Measurements from ENCODE around the gene MAGEA9B. TPM values are rescaled to one million over a fixed set of nuclear protein-coding genes. Genes with fewer than 3 reads are reported as not detected.
A peak's percentile ranks its signal among the peaks of the same experiment; 100 is the strongest.
"Not testable (repeated sequence)": the region's sequence is repeated elsewhere in the genome, so short reads cannot be mapped to it uniquely, and the experiment has no call there.

The MAGEA9B gene
- total RNA-seq = not detected

- H3K27me3 ChIP-seq; H3K36me3 ChIP-seq; DNase-seq; H3K9me3 ChIP-seq; in situ Hi-C loops (cut with MboI; ENCODE audit: low sequenced_read_pairs in 4 of 4); H3K4me3 ChIP-seq; intact Hi-C loops (cut with DNase I; ENCODE audit: low total_unique reads); ATAC-seq; H3K4me1 ChIP-seq; H3K27ac ChIP-seq: not testable (repeated sequence)
Measured at GRCh38 chrX:149587359-149587758, at the start of gene MAGEA9B. Gene MAGEA9B, minus strand, starts transcription at chrX:149587459. Its CDS starts 4,280 bp downstream, at chrX:149583179.

DNA sequence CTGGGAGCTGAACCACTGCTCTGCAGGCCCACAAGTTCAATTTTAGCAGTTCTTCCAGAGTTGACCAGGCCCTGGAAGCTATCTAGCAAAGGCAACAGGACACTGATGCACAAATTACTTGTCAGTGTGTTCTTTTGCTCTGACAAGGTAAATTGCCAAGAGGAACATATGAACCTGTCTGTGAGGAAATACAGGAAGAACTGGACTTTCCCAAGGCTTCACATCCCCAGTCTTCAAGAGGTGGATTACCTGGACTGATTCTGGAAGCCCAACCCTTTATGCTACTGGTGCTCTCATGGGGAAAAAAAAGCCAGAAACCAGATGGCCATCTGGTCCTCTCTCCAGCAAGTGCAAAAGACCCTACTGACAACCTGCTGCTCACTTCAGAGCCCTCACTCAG is 46.3 kb upstream of the MAGEA9B start:
- Histone ChIP-seq H3K27ac (no peak overlapping the region), H3K36me3 (no peaks in the 10 kb centered on the region), H3K4me3 (no peak overlapping the region), H3K4me1 (peaks cover 12 to 13% of the 10 kb centered on the region in 2 donors), H3K27me3 (no peaks in the 10 kb centered on the region), H3K9me3 (no peaks in the 10 kb centered on the region)
- ATAC-seq (no peak), DNase-seq (no peak)
- TF ChIP-seq POLR2A (IDR thresholded peaks at IDR 0.05) = no peak
- intact Hi-C loops (cut with DNase I; ENCODE audit: low total_unique reads) = loop anchor here (10.0 kb wide), 1 partner anchor 1761 kb away; the partner anchor contains the start of gene VMA21
- in situ Hi-C loops (cut with MboI; ENCODE audit: low sequenced_read_pairs in 4 of 4) = loop anchor here in 1 of 4 donors (25.0 kb wide), 1 partner anchor 1721 kb away; the partner anchor contains the start of gene FMR1

DNA sequence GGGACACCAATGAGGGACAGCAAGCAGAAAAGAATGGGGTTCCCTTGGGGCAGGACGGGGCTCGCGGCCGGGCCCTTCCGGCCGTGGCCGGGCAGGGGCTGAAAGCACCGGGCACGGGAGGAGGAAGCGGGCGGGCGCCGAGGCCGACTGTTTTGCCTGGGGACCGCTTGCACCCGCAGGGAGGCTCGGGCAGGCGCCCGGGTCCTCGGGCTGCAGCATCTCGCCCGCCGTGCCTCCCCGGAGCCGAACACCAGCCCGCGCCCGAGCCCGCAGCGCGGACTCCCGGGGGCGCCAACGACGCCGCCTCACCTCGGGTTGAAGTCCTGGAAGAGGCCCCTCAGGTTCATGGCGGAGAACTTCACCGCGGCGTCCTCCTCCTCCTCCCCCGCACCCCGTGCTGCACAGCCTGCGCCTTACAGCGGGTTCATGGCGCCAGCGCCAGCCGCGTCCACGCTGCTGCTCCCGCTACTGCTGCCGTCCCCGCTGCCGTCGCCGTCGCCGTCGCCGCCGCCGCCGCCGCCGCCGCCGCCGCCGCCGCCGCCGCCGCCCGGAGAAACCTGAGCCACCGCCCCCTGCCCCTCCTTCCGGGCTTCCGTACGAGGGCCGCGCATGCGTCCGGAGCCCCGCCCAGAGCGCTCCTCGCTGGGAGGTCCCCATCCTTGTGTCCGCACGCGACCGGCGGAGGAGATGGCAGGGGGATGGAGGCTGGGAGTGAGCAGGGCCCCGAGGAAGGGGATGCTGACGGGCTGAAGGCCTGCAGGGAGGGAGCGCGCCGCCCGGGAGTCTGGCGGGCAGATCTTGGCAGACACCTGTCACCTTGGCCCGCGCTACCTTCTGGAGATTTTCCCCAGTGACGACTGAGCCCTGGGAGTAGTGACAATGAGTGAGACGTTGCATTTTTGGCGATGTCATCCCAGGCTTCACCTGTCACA is 44.2 kb upstream of the MAGEA9B start, which contains the start of gene TMEM185A:
Gene TMEM185A (minus strand): TSS at position 559 of the 932 bp plus-strand sequence. CDS start 212 bp downstream, at position 347.
- ATAC-seq (peak; percentile 70 to 73), DNase-seq (peak; percentile 48 to 55)
- H3K27me3 ChIP-seq = no peaks in the 10 kb centered on the region
- in situ Hi-C loops (cut with MboI; ENCODE audit: low sequenced_read_pairs in 4 of 4) = loop anchor here in 1 of 4 donors (25.0 kb wide), 1 partner anchor 1719 kb away; the partner anchor contains the start of gene FMR1
- no peaks in the 10 kb centered on the region for H3K36me3 ChIP-seq
- H3K4me3 ChIP-seq = peak within 1 kb of the TSS; percentile 63 to 73 (median 66)
- no peaks in the 10 kb centered on the region for H3K9me3 ChIP-seq
- peak within 1 kb of the TSS; percentile 70 to 82 (median 76) for H3K27ac ChIP-seq
- peaks cover 12 to 15% of the 10 kb centered on the region in 2 donors for H3K4me1 ChIP-seq
- intact Hi-C loops (cut with DNase I; ENCODE audit: low total_unique reads) = loop anchor here (10.0 kb wide), 1 partner anchor 1763 kb away; the partner anchor contains the start of gene VMA21
- TF ChIP-seq, protein P1, sequence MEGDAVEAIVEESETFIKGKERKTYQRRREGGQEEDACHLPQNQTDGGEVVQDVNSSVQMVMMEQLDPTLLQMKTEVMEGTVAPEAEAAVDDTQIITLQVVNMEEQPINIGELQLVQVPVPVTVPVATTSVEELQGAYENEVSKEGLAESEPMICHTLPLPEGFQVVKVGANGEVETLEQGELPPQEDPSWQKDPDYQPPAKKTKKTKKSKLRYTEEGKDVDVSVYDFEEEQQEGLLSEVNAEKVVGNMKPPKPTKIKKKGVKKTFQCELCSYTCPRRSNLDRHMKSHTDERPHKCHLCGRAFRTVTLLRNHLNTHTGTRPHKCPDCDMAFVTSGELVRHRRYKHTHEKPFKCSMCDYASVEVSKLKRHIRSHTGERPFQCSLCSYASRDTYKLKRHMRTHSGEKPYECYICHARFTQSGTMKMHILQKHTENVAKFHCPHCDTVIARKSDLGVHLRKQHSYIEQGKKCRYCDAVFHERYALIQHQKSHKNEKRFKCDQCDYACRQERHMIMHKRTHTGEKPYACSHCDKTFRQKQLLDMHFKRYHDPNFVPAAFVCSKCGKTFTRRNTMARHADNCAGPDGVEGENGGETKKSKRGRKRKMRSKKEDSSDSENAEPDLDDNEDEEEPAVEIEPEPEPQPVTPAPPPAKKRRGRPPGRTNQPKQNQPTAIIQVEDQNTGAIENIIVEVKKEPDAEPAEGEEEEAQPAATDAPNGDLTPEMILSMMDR (IDR thresholded peaks at IDR 0.05 in 4 of 5, conservative IDR thresholded peaks at IDR 0.05 in 1 of 5) = no peak
- peak; percentile 10 to 28 for TF ChIP-seq POLR2A (IDR thresholded peaks at IDR 0.05)

DNA sequence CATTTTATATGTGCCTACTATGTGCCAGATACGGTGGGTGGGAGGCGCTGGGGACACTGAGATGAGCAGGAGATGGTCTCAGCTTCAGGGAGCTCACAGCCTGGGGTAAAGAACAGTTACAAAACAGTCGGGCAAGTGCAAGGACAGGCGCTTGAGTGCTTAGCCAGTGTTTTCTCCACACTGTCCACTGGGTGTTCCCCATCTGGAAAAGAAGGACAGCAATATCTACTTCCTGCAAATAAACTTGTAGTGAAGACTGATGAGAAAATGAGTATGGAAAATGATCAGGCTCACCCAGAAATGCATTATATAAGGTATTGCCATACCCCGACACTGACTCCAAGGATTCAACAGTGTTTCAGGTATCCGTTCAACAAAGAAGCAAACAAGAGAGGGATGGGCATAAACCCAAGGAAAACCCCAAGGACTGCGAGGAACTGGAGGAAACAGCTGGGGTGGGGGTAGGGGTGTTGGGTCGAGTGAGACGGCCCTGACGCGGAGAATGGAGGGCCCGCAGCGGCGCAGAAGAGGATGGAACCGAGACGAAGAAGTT is 43.5 kb upstream of the MAGEA9B start:
- Histone ChIP-seq H3K4me3 (peak overlapping the region; percentile 63 to 73 (median 66)), H3K4me1 (peaks cover 12 to 15% of the 10 kb centered on the region in 2 donors), H3K36me3 (no peaks in the 10 kb centered on the region), H3K27me3 (no peaks in the 10 kb centered on the region), H3K27ac (peak overlapping the region; percentile 70 to 82 (median 76)), H3K9me3 (no peaks in the 10 kb centered on the region)
- TF ChIP-seq, protein P1 (IDR thresholded peaks at IDR 0.05 in 4 of 5, conservative IDR thresholded peaks at IDR 0.05 in 1 of 5) = peak in 1 of 5 experiments; percentile 22
- TF ChIP-seq POLR2A (IDR thresholded peaks at IDR 0.05) = no peak
- peak; percentile 76 to 88 for ATAC-seq
- peak; percentile 9 to 23 for DNase-seq
- in situ Hi-C loops (cut with MboI; ENCODE audit: low sequenced_read_pairs in 4 of 4) = loop anchor here in 1 of 4 donors (25.0 kb wide), 1 partner anchor 1718 kb away; the partner anchor contains the start of gene FMR1
- intact Hi-C loops (cut with DNase I; ENCODE audit: low total_unique reads) = loop anchor here (10.0 kb wide), 1 partner anchor 1764 kb away; the partner anchor contains the start of gene VMA21

DNA sequence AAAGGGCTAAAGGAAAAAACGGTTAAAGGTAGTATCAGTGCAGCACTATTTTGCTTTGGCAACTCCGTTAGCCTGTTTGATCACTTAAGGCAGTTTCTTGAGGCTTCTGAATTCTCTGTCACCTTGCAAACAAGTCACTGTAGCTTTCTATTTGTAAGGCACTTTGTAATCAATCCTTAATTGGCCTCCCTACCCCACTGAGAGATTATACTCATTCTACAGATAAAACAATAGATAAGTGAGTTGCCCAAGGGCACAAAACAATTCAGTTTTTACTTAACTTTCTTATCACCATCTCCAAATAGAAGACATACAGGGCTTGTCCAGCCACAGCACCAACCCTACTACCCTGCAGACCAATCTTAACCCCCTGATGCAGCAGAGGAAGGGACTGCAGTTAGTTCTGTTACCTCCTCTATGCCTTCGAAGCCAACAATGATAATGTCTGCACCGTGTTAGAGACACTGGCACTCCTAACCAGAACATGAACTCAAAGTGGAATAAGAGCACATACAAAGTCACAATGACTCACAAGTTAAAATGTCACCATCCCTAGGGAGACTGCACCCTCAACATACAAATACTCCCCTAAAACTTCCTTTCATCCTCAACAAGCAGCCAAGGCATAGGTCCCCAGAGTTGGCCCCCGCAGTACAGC is 42.6 kb upstream of the MAGEA9B start:
- H3K36me3 ChIP-seq = no peaks in the 10 kb centered on the region
- DNase-seq = no peak
- H3K4me1 ChIP-seq = peaks cover 12 to 15% of the 10 kb centered on the region in 2 donors
- peak overlapping the region in 3 of 4 donors; percentile 75 to 82 (median 76) for H3K27ac ChIP-seq
- TF ChIP-seq POLR2A (IDR thresholded peaks at IDR 0.05) = no peak
- TF ChIP-seq, protein P1 (IDR thresholded peaks at IDR 0.05 in 4 of 5, conservative IDR thresholded peaks at IDR 0.05 in 1 of 5) = no peak
- in situ Hi-C loops (cut with MboI; ENCODE audit: low sequenced_read_pairs in 4 of 4) = loop anchor here in 1 of 4 donors (25.0 kb wide), 1 partner anchor 1718 kb away; the partner anchor contains the start of gene FMR1
- peak overlapping the region in 2 of 4 donors; percentile 63 to 73 for H3K4me3 ChIP-seq
- intact Hi-C loops (cut with DNase I; ENCODE audit: low total_unique reads) = loop anchor here (5.0 to 10.0 kb wide), 2 partner anchors 143 to 1765 kb away; partner anchors contain the start of gene VMA21
- H3K27me3 ChIP-seq = no peaks in the 10 kb centered on the region
- no peak for ATAC-seq
- H3K9me3 ChIP-seq = no peaks in the 10 kb centered on the region

All from gastrocnemius medialis (tissue), 4 donors.